GM23338 (cell line): ENCODE data around the gene RHO. TPM values are rescaled to one million over a fixed set of nuclear protein-coding genes. Genes with fewer than 3 reads are reported as not detected.

Experiments
- ATAC-seq: fragments of 200-7000 bp; cut with Tn5 transposase; 3 replicates; pipeline ENCODE4 v1.9.1; 2020
- DNase-seq: peaks from one replicate; pipeline ENCODE4 v3.0.0-alpha.2; 2015; ENCODE audit warnings: low spot score
- H2AFZ ChIP-seq: fragments of 200-600 bp; sonication (generic); 2 replicates; pipeline ENCODE4 v1.8.0; 2016; ENCODE audit warnings: antibody characterized with exemption, mild to moderate bottlenecking, moderate library complexity
- H3F3A ChIP-seq: fragments of 200-600 bp; sonication (generic); replicated peaks from 2 replicates; pipeline ENCODE4 v1.8.0; 2017; ENCODE audit warnings: antibody characterized with exemption, mixed run types, low read depth
- H3K27ac ChIP-seq: fragments of 200-600 bp; sonication (generic); 2 replicates; pipeline ENCODE4 v1.6.1; 2016; ENCODE audit warnings: low read depth
- H3K27me3 ChIP-seq: fragments of 200-600 bp; sonication (generic); 2 replicates; pipeline ENCODE4 v1.8.0; 2016; ENCODE audit warnings: mild to moderate bottlenecking, mixed run types, moderate library complexity; ENCODE audit not compliant: insufficient read depth
- H3K36me3 ChIP-seq: fragments of 200-600 bp; sonication (generic); 2 replicates; pipeline ENCODE4 v1.8.0; 2016; ENCODE audit warnings: mild to moderate bottlenecking; ENCODE audit not compliant: insufficient read depth
- H3K4me1 ChIP-seq: fragments of 200-600 bp; sonication (generic); 2 replicates; pipeline ENCODE4 v1.8.0; 2016; ENCODE audit warnings: mild to moderate bottlenecking, moderate library complexity; ENCODE audit not compliant: insufficient read depth
- H3K4me2 ChIP-seq: fragments of 200-600 bp; sonication (generic); 2 replicates; pipeline ENCODE4 v1.7.1; 2017; ENCODE audit warnings: mixed run types
- H3K4me3 ChIP-seq: fragments of 200-600 bp; sonication (generic); 2 replicates; pipeline ENCODE4 v1.6.1; 2016; ENCODE audit warnings: mixed run types
- H3K79me2 ChIP-seq: fragments of 200-600 bp; sonication (generic); replicated peaks from 2 replicates; pipeline ENCODE4 v1.8.0; 2017; ENCODE audit warnings: mild to moderate bottlenecking; ENCODE audit not compliant: insufficient read depth
- H3K9me2 ChIP-seq: fragments of 200-600 bp; sonication (generic); 2 replicates; pipeline ENCODE4 v1.8.0; 2017; ENCODE audit not compliant: insufficient read depth
- H4K20me1 ChIP-seq: fragments of 200-600 bp; sonication (generic); replicated peaks from 2 replicates; pipeline ENCODE4 v1.8.0; 2017; ENCODE audit warnings: mild to moderate bottlenecking; ENCODE audit not compliant: insufficient read depth
- H3K27ac Mint-ChIP-seq: 2 replicates; pipeline ENCODE4 v1.8.0; 2020; ENCODE audit warnings: inconsistent platforms, mild to moderate bottlenecking, moderate library complexity, mixed read lengths
- H3K27me3 Mint-ChIP-seq: 3 replicates; pipeline ENCODE4 v1.8.0; 2022; ENCODE audit warnings: low read depth, mild to moderate bottlenecking, moderate library complexity, mixed read lengths, inconsistent platforms; ENCODE audit not compliant: insufficient read depth, poor library complexity
- H3K36me3 Mint-ChIP-seq: 3 replicates; pipeline ENCODE4 v1.8.0; 2021; ENCODE audit warnings: low read depth, mild to moderate bottlenecking, inconsistent platforms, moderate library complexity, mixed read lengths
- H3K4me1 Mint-ChIP-seq: 3 replicates; pipeline ENCODE4 v1.8.0; 2020; ENCODE audit warnings: mild to moderate bottlenecking, inconsistent platforms, mixed read lengths
- H3K4me3 Mint-ChIP-seq: 3 replicates; pipeline ENCODE4 v1.8.0; 2021; ENCODE audit warnings: moderate library complexity, mild to moderate bottlenecking, inconsistent platforms, mixed read lengths
- H3K9me3 Mint-ChIP-seq: 3 replicates; pipeline ENCODE4 v1.8.0; 2020; ENCODE audit warnings: moderate library complexity, mild to moderate bottlenecking, inconsistent platforms, mixed read lengths
- CREB1 ChIP-seq: fragments of 250-450 bp; sonication (Bioruptor Pico); IDR thresholded peaks from 2 replicates; pipeline ENCODE4 v1.5.0; 2020; ENCODE audit warnings: low read depth, mild to moderate bottlenecking, moderate library complexity
- EZH2 ChIP-seq: fragments of 200-600 bp; sonication (generic); IDR thresholded peaks from one replicate; pipeline ENCODE4 v1.8.0; 2017; ENCODE audit warnings: antibody characterized with exemption, mild to moderate bottlenecking, low read depth; ENCODE audit not compliant: unreplicated experiment
- EZH2phosphoT487 ChIP-seq: fragments of 200-600 bp; sonication (generic); IDR thresholded peaks from one replicate; pipeline ENCODE4 v1.8.1; 2018; ENCODE audit warnings: antibody characterized with exemption; ENCODE audit not compliant: unreplicated experiment
- JUNB ChIP-seq: IDR thresholded peaks from one replicate; pipeline ENCODE4 v1.6.1; 2016; ENCODE audit warnings: antibody characterized with exemption; ENCODE audit not compliant: unreplicated experiment
- NANOG ChIP-seq: IDR thresholded peaks from 2 replicates; pipeline ENCODE4 v1.6.1; 2016; ENCODE audit warnings: antibody characterized with exemption, borderline replicate concordance
- POLR2AphosphoS5 ChIP-seq: IDR thresholded peaks from 2 replicates; pipeline ENCODE4 v1.6.1; 2016; ENCODE audit warnings: antibody characterized with exemption, low read depth
- STAT1 ChIP-seq: IDR thresholded peaks from one replicate; pipeline ENCODE4 v1.6.1; 2016; ENCODE audit warnings: antibody characterized with exemption; ENCODE audit not compliant: unreplicated experiment
- ZNF114 ChIP-seq: fragments of 250-450 bp; sonication (Bioruptor Pico); IDR thresholded peaks from 2 replicates; pipeline ENCODE4 v1.5.0; 2020; ENCODE audit warnings: mild to moderate bottlenecking, moderate library complexity
- ZNF331 ChIP-seq: fragments of 250-450 bp; sonication (Bioruptor Pico); IDR thresholded peaks from 2 replicates; pipeline ENCODE4 v1.5.0; 2020; ENCODE audit warnings: low read depth, mild to moderate bottlenecking, moderate library complexity
- polyA plus RNA-seq: library from polyadenylated mRNA; unstranded; fragments of >200 nt; fragmentation: Nextera tagmentation; extraction: Ambion mirVana; gene quantifications from 2 replicates; pipeline ENCODE4 v1.2.1, GENCODE V29; 2016
- total RNA-seq: library from RNA; depleted of rRNA; stranded (reverse); fragments of >200 nt; shearing (Covaris generic); gene quantifications from 2 replicates; pipeline ENCODE4 v1.2.3, GENCODE V29; 2014
- TF ChIP-seq, protein P1 (sequence below), 2 experiments: fragments of 200-600 bp in 1 of 2; sonication (generic) in 1 of 2; conservative IDR thresholded peaks; 2 replicates each; pipeline versions ENCODE4 v1.5.1 to v1.6.1; 2016 to 2017; ENCODE audit warnings: antibody characterized with exemption in 2 of 2, low read depth in 2 of 2, mild to moderate bottlenecking in 2 of 2, moderate library complexity in 1 of 2
- TF ChIP-seq, protein P2 (sequence below): fragments of 250-450 bp; sonication (Bioruptor Pico); IDR thresholded peaks from 2 replicates; pipeline ENCODE4 v1.5.0; 2020; ENCODE audit warnings: mild to moderate bottlenecking, moderate library complexity
- TF ChIP-seq, protein P3 (sequence below): IDR thresholded peaks from one replicate; pipeline ENCODE4 v1.6.1; 2018; ENCODE audit warnings: antibody characterized with exemption; ENCODE audit not compliant: unreplicated experiment
- TF ChIP-seq, protein P4 (sequence below): IDR thresholded peaks from 2 replicates; pipeline ENCODE4 v1.6.1; 2016; ENCODE audit warnings: antibody characterized with exemption

Gene RHO
- total and polyA plus RNA-seq, 2 experiments from 2014 or later, result not detected

DNA sequence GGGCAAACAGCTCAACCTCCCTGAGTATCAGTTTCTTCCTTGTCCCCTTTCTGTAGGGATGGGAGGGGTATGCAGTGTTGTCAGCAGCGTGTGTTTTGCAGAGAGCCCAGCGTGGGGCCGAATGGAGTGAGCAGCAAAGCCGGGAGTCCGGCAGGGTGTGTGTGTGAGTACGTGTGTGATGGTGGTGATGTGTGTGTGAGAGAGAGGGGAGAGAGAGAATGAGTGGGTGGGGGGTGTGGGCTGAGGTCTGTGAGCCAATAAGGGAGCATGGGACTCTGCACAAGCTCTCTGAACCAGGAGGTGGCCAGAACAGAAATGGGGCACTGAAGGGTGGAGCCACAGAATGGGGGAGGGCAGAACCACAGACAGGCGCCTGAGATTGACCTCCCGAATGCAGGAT lies 44.6 kb upstream of the RHO start:
- H3K4me2 ChIP-seq, result no peak overlapping the region
- H3K4me1 ChIP-seq, result peaks cover 14% of the 10 kb centered on the region
- H3K27me3 Mint-ChIP-seq, result peaks cover 11% of the 10 kb centered on the region
- H3K9me2 ChIP-seq, result no peaks in the 10 kb centered on the region
- no peaks in the 10 kb centered on the region for H4K20me1 ChIP-seq
- TF ChIP-seq, protein P1, sequence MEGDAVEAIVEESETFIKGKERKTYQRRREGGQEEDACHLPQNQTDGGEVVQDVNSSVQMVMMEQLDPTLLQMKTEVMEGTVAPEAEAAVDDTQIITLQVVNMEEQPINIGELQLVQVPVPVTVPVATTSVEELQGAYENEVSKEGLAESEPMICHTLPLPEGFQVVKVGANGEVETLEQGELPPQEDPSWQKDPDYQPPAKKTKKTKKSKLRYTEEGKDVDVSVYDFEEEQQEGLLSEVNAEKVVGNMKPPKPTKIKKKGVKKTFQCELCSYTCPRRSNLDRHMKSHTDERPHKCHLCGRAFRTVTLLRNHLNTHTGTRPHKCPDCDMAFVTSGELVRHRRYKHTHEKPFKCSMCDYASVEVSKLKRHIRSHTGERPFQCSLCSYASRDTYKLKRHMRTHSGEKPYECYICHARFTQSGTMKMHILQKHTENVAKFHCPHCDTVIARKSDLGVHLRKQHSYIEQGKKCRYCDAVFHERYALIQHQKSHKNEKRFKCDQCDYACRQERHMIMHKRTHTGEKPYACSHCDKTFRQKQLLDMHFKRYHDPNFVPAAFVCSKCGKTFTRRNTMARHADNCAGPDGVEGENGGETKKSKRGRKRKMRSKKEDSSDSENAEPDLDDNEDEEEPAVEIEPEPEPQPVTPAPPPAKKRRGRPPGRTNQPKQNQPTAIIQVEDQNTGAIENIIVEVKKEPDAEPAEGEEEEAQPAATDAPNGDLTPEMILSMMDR (conservative IDR thresholded peaks at IDR 0.05; ENCODE audit: low read depth in 2 of 2), result no peak
- no peak for TF ChIP-seq EZH2
- no peak for TF ChIP-seq ZNF331 (CRISPR knock-in tag)
- no peak for TF ChIP-seq CREB1 (CRISPR knock-in tag)
- no peak for TF ChIP-seq JUNB
- TF ChIP-seq POLR2AphosphoS5, result no peak
- TF ChIP-seq EZH2phosphoT487, result no peak
- TF ChIP-seq, protein P2, sequence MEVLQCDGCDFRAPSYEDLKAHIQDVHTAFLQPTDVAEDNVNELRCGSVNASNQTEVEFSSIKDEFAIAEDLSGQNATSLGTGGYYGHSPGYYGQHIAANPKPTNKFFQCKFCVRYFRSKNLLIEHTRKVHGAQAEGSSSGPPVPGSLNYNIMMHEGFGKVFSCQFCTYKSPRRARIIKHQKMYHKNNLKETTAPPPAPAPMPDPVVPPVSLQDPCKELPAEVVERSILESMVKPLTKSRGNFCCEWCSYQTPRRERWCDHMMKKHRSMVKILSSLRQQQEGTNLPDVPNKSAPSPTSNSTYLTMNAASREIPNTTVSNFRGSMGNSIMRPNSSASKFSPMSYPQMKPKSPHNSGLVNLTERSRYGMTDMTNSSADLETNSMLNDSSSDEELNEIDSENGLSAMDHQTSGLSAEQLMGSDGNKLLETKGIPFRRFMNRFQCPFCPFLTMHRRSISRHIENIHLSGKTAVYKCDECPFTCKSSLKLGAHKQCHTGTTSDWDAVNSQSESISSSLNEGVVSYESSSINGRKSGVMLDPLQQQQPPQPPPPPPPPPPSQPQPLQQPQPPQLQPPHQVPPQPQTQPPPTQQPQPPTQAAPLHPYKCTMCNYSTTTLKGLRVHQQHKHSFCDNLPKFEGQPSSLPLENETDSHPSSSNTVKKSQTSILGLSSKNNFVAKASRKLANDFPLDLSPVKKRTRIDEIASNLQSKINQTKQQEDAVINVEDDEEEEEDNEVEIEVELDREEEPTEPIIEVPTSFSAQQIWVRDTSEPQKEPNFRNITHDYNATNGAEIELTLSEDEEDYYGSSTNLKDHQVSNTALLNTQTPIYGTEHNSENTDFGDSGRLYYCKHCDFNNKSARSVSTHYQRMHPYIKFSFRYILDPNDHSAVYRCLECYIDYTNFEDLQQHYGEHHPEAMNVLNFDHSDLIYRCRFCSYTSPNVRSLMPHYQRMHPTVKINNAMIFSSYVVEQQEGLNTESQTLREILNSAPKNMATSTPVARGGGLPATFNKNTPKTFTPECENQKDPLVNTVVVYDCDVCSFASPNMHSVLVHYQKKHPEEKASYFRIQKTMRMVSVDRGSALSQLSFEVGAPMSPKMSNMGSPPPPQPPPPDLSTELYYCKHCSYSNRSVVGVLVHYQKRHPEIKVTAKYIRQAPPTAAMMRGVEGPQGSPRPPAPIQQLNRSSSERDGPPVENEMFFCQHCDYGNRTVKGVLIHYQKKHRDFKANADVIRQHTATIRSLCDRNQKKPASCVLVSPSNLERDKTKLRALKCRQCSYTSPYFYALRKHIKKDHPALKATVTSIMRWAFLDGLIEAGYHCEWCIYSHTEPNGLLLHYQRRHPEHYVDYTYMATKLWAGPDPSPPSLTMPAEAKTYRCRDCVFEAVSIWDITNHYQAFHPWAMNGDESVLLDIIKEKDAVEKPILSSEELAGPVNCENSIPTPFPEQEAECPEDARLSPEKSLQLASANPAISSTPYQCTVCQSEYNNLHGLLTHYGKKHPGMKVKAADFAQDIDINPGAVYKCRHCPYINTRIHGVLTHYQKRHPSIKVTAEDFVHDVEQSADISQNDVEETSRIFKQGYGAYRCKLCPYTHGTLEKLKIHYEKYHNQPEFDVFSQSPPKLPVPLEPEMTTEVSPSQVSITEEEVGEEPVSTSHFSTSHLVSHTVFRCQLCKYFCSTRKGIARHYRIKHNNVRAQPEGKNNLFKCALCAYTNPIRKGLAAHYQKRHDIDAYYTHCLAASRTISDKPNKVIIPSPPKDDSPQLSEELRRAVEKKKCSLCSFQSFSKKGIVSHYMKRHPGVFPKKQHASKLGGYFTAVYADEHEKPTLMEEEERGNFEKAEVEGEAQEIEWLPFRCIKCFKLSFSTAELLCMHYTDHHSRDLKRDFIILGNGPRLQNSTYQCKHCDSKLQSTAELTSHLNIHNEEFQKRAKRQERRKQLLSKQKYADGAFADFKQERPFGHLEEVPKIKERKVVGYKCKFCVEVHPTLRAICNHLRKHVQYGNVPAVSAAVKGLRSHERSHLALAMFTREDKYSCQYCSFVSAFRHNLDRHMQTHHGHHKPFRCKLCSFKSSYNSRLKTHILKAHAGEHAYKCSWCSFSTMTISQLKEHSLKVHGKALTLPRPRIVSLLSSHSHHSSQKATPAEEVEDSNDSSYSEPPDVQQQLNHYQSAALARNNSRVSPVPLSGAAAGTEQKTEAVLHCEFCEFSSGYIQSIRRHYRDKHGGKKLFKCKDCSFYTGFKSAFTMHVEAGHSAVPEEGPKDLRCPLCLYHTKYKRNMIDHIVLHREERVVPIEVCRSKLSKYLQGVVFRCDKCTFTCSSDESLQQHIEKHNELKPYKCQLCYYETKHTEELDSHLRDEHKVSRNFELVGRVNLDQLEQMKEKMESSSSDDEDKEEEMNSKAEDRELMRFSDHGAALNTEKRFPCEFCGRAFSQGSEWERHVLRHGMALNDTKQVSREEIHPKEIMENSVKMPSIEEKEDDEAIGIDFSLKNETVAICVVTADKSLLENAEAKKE (CRISPR knock-in tag), result no peak
- no peak for TF ChIP-seq ZNF114 (CRISPR knock-in tag)
- no peak for TF ChIP-seq NANOG
- TF ChIP-seq, protein P3, sequence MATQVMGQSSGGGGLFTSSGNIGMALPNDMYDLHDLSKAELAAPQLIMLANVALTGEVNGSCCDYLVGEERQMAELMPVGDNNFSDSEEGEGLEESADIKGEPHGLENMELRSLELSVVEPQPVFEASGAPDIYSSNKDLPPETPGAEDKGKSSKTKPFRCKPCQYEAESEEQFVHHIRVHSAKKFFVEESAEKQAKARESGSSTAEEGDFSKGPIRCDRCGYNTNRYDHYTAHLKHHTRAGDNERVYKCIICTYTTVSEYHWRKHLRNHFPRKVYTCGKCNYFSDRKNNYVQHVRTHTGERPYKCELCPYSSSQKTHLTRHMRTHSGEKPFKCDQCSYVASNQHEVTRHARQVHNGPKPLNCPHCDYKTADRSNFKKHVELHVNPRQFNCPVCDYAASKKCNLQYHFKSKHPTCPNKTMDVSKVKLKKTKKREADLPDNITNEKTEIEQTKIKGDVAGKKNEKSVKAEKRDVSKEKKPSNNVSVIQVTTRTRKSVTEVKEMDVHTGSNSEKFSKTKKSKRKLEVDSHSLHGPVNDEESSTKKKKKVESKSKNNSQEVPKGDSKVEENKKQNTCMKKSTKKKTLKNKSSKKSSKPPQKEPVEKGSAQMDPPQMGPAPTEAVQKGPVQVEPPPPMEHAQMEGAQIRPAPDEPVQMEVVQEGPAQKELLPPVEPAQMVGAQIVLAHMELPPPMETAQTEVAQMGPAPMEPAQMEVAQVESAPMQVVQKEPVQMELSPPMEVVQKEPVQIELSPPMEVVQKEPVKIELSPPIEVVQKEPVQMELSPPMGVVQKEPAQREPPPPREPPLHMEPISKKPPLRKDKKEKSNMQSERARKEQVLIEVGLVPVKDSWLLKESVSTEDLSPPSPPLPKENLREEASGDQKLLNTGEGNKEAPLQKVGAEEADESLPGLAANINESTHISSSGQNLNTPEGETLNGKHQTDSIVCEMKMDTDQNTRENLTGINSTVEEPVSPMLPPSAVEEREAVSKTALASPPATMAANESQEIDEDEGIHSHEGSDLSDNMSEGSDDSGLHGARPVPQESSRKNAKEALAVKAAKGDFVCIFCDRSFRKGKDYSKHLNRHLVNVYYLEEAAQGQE, result no peak
- TF ChIP-seq, protein P4, sequence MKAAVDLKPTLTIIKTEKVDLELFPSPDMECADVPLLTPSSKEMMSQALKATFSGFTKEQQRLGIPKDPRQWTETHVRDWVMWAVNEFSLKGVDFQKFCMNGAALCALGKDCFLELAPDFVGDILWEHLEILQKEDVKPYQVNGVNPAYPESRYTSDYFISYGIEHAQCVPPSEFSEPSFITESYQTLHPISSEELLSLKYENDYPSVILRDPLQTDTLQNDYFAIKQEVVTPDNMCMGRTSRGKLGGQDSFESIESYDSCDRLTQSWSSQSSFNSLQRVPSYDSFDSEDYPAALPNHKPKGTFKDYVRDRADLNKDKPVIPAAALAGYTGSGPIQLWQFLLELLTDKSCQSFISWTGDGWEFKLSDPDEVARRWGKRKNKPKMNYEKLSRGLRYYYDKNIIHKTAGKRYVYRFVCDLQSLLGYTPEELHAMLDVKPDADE, result no peak
- no peak for TF ChIP-seq STAT1
- H3K27ac ChIP-seq, result no peak overlapping the region
- H3K9me3 Mint-ChIP-seq, result no peaks in the 10 kb centered on the region
- no peaks in the 10 kb centered on the region for H3F3A ChIP-seq
- H3K36me3 ChIP-seq, result peaks cover 3% of the 10 kb centered on the region; the same call in 1 of the 2 replicates
- ATAC-seq (peak; percentile 5; the same call in 1 of the 3 replicates), DNase-seq (no peak)
- peaks cover 58% of the 10 kb centered on the region for H3K4me1 Mint-ChIP-seq
- no peak overlapping the region for H3K4me3 ChIP-seq
- H3K27me3 ChIP-seq, result no peaks in the 10 kb centered on the region
- H3K79me2 ChIP-seq, result no peaks in the 10 kb centered on the region
- H2AFZ ChIP-seq, result no peak overlapping the region
- peaks cover 13% of the 10 kb centered on the region; the same call in 2 of the 3 replicates for H3K36me3 Mint-ChIP-seq
- no peak overlapping the region for H3K4me3 Mint-ChIP-seq
- no peak overlapping the region for H3K27ac Mint-ChIP-seq
